Measurements from ENCODE around the gene C1QL2. TPM values are rescaled to one million over a fixed set of nuclear protein-coding genes. Genes with fewer than 3 reads are reported as not detected.
A peak's percentile ranks its signal among the peaks of the same experiment; 100 is the strongest.

C1QL2 gene
- total RNA-seq (not detected), polyA plus RNA-seq (under 1 TPM in 1 of 2 donors, not detected in 1; 0.03 TPM)
- long read RNA-seq, donor 1: 0 reads
- long read RNA-seq, donor 2: 0 reads
- long read RNA-seq, donor 3: 0 reads

GRCh38 chr2:119158563-119159347 lies at the start of gene C1QL2:
TSS of gene C1QL2 (minus strand) at chr2:119158751. CDS start at chr2:119158269, 482 bp downstream.
- H3K36me3 ChIP-seq: no peaks in the 10 kb centered on the region
- peaks cover 0 to 13% (median 2%) of the 10 kb centered on the region in 9 donors for H3K4me1 ChIP-seq
- H3K4me3 ChIP-seq: peak within 1 kb of the TSS in 3 of 10 donors; percentile 5 to 15 (median 10)
- WGBS, 2 donors: 3% methylated on average over 47 to 71 of the region's 71 CpGs
- no peak within 1 kb of the TSS for H3K27ac ChIP-seq
- peak in 2 of 8 donors; percentile 13 to 27 for ATAC-seq
- H3K27me3 ChIP-seq: peaks cover 25 to 96% (median 83%) of the 10 kb centered on the region in 7 donors
- intact Hi-C loops (cut with DNase I): no loop called here
- TF ChIP-seq CTCF (IDR thresholded peaks at IDR 0.05): peak in 2 of 9 donors; percentile 15 to 19
- H3K9me3 ChIP-seq: no peaks in the 10 kb centered on the region
- DNase-seq: no peak

- Histone ChIP-seq H3K4me1 (no peaks in the 10 kb centered on the region), H3K4me3 (no peak overlapping the region), H3K27me3 (peaks cover 0 to 9% (median 0%) of the 10 kb centered on the region in 7 donors), H3K36me3 (no peaks in the 10 kb centered on the region), H3K27ac (no peak overlapping the region), H3K9me3 (no peaks in the 10 kb centered on the region)
- DNase-seq (no peak), ATAC-seq (no peak)
- TF ChIP-seq CTCF (IDR thresholded peaks at IDR 0.05): no peak
- 66 to 70% methylated on average over 2 of the region's 2 CpGs for WGBS, 2 donors
- intact Hi-C loops (cut with DNase I): no loop called here
Measured at GRCh38 chr2:119207447-119207846, 48.9 kb upstream of the C1QL2 start.

GRCh38 chr2:119206201-119206600 lies 47.6 kb upstream of the C1QL2 start:
- DNase-seq (no peak), ATAC-seq (no peak)
- H3K36me3 ChIP-seq: no peaks in the 10 kb centered on the region
- no peaks in the 10 kb centered on the region for H3K9me3 ChIP-seq
- no peak overlapping the region for H3K4me3 ChIP-seq
- H3K27ac ChIP-seq: no peak overlapping the region
- H3K27me3 ChIP-seq: peaks cover 0 to 9% (median 0%) of the 10 kb centered on the region in 7 donors
- H3K4me1 ChIP-seq: no peaks in the 10 kb centered on the region
- WGBS, 2 donors: 83 to 91% methylated on average over 2 of the region's 2 CpGs
- no peak for TF ChIP-seq CTCF (IDR thresholded peaks at IDR 0.05)
- intact Hi-C loops (cut with DNase I): no loop called here

- no peaks in the 10 kb centered on the region for H3K36me3 ChIP-seq
- no peak for TF ChIP-seq CTCF (IDR thresholded peaks at IDR 0.05)
- 82 to 85% methylated on average over 13 of the region's 13 CpGs for WGBS, 2 donors
- H3K9me3 ChIP-seq: no peaks in the 10 kb centered on the region
- no peaks in the 10 kb centered on the region for H3K4me1 ChIP-seq
- H3K4me3 ChIP-seq: no peak overlapping the region
- H3K27ac ChIP-seq: no peak overlapping the region
- H3K27me3 ChIP-seq: peaks cover 0 to 8% (median 0%) of the 10 kb centered on the region in 7 donors
- DNase-seq: no peak
- intact Hi-C loops (cut with DNase I): no loop called here
- ATAC-seq: no peak
Measured at GRCh38 chr2:119205001-119205706, 46.6 kb upstream of the C1QL2 start.
